NCI-H1436 treated with DMSO at 0.1 percent for 48 hours (cell line): ENCODE data around the gene CMTR1.

ENCODE experiments used
- DNase-seq: peaks from one replicate; lab custom pipeline; 2025; lab: John Stamatoyannopoulos, UW

Gene CMTR1

DNA sequence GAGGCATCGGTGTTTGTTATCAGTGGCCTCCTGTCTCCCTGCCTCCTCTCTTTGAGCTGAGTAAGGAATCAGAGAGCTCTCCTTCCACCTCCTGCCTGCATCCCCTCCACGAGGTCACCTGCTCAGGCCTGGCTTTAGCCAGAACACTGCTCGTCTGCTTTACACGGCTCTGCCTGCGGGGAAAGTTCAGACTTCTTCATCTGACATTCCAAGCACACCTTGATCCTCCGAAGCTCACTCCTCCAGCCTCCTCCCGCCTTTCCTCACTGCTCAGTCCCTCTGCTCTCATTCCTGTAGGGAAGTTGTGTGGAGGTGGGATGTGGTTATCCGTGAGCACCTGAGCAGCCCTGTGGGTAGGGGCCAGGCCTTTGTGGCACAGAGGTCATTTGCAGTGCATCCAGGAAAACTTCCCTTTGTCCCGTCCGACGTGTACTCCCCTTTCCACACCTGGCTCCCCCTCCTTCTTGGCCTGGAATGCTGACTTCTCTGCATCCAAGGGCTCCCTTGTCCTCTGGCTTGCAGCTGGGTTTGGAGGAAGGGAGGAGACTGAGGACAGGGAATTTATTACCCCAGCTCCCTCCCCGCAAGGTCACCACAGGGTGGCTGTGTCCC lies 79.5 kb downstream of the CMTR1 start:
- no peak for DNase-seq

DNA sequence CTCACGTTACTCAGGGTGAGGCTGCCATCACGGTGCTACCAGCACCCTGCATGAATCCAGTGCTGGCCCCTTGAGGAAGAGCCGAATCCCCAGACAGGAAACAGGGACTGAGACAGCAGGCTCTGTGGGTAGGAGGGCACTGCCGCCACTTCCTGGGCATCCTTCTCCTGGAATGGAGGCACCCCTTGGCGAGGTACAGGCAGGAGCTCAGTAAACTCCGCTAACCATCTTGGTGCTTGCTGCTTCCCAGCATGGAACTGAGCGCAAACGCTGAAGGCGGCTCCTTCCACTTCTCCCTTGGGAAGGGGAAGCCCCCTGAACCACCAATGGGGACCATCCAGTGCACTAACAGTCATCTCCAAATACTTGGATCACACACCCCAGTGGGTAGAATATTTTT lies 80.1 kb downstream of the CMTR1 start:
- DNase-seq: no peak

GRCh38 chr6:37513576-37513975 lies 80.6 kb downstream of the CMTR1 start:
- no peak for DNase-seq

DNA sequence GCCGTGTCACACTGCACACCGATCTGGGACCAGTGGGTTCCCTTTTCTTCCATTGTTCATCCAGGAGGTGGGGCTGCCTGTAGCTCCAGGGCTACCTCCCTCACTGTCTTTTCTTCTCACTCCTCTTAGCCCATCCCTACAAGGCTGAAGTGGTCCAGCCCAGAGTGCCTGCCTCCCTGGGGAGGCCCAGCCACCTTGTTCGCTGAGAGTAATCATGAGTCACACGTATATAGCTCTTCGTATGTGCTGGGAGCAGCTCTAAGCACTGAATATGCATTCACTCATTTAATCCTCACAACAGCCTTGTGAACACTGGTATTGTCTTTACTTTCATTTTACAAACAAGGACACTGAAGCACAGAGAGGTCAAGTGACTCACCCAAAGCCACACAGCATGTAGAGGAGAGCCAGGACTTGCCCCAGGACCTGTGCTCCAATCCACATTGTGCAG lies 81.3 kb downstream of the CMTR1 start:
- peak; percentile 89 for DNase-seq

- no peak for DNase-seq
Measured at GRCh38 chr6:37514837-37515236, 81.8 kb downstream of the CMTR1 start.

- no peak for DNase-seq
Measured at GRCh38 chr6:37515712-37516075, 82.7 kb downstream of the CMTR1 start.

- DNase-seq: peak; percentile 53
Measured at GRCh38 chr6:37516076-37516919, 83.3 kb downstream of the CMTR1 start.

DNA sequence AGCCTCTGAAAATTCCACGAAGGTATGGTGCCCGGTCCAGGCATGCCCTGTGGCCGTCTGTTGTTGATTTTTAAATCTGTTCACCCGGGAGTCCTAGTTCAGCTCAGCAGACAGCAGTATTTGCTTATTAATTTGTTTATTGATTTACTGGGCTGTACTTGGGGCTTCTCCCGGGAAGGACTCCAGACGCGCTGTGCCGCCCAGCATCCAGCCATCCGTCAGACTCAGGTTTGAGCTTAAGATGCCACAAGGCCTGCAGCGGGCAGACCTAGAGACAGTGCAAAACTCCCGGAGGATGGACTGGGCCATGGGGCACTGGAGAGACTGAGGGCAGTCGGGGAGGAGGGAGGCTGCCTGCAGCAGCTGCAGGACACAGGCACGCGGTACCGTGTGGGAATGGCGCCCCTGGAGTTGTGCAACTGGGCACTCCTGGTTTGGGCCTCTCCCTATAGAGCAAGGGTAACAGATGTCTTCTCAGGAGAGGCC lies 83.9 kb downstream of the CMTR1 start:
- no peak for DNase-seq

DNA sequence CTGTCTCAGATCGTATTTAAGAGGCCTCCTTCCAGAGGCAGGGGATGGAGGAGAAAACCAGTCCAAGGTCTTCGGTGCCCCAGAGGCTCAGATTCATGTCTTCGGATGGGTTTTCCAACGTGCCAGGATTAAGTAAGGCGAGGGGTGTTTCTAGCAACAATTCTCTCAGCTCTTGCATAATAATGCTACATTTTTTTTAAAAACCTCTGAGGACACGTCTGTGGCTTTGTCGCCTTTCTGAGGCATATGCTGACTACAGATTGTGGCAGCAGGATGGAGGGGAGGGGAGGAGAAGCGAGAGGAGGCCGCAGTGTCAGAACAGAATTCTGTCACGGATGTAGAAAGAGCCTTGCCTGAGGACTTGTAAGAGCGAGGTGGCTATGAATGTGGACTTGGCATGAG lies 84.4 kb downstream of the CMTR1 start:
- no peak for DNase-seq

DNA sequence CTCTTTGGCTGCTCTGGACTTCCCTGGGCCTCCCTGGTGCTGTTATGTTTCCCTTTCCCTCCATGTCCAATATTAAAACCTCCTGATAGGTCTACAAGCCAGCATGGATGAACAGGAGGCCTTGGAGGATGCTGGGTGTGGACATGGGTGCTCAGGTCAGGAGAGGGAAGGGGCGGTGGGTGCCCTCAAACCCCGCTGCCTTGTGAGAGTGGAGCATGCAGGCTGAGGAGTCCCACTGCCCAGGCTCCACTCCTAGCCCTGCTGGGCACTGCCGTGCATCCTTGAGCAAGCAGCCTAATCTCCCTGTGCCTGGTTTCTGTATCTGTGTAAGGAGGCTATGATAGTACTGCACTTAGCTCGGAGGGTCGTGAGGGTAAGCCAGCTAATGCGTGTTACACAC lies 85.1 kb downstream of the CMTR1 start:
- no peak for DNase-seq

GRCh38 chr6:37519461-37519860 lies 86.4 kb downstream of the CMTR1 start:
- DNase-seq: no peak

DNA sequence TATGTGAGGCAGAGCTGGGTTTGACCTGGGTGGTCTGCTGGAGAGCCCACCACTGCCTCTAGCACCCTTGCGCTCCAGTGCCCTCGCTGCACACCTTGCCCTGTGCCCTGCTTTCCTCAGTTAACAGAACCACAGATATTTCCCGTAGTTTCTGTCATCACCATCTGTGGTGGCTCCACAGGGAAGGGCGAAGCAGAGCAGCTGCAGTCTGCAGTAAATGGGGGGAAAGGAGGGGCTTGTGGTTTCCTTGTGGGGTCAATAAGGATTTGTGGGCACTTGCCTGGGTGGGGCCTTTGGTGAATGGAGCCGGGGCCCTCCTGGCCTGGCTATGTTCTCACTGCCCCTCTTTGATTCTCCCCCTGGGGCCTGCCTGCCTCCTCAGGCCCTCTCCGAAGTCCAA lies 87.9 kb downstream of the CMTR1 start:
- DNase-seq: no peak

DNA sequence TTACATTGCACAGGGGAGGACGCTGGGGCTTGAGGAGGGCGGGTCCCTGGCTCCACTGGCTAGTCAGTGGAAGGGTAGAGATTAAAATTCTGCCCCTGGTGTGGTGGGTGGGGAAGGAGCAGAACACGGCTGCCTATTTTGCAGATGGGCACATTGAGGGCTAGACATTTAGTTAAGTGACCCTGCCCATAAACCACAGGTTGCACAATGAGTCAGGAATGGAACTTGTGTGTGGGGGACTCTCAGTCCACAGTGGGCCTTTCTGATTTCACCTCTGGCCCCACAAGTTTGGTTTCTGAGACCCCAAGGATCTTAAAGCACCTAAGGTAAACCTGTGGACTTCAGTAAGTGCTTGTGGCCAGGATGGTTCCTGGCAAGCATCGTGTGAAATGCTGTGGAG lies 88.7 kb downstream of the CMTR1 start:
- DNase-seq: no peak

DNA sequence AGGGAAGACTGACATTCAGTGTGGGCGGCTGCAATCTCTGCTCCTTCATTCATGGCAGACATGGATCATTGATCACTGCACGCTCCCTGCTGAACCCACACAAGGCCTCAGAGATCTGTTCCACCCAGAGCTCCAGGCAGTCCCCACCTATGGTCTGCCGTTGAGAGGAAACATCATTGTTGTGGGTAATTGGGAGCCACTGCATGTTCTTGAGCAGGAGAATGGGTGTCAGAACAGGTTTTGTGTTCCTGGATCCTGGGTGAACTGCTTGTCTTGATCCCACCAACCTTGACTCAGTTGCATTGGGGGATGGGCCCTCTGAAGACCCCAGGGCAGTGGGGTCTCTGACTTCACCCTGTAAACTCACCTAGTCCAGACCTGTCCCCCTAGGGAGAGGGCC lies 89.8 kb downstream of the CMTR1 start:
- no peak for DNase-seq

GRCh38 chr6:37523412-37523811 lies 90.4 kb downstream of the CMTR1 start:
- no peak for DNase-seq

- no peak for DNase-seq
Measured at GRCh38 chr6:37524025-37524969, 91.3 kb downstream of the CMTR1 start.

DNA sequence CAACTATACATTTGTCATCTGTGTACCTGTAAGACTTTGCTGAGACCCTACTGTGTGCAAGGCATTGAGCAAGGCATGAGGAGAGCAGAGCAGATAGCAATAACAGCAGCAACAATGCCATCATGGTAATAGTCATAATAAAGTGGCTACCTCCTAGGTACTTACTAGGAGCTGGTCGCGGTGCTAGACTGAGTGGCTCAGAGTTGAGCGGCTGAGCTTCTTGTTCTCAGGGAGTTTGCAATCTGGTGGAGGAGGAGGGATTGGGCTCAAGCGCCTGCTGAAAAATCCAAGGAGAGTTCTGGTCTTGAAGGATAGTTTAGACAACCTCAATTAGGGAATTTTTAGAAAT lies 91.9 kb downstream of the CMTR1 start:
- DNase-seq: no peak

DNA sequence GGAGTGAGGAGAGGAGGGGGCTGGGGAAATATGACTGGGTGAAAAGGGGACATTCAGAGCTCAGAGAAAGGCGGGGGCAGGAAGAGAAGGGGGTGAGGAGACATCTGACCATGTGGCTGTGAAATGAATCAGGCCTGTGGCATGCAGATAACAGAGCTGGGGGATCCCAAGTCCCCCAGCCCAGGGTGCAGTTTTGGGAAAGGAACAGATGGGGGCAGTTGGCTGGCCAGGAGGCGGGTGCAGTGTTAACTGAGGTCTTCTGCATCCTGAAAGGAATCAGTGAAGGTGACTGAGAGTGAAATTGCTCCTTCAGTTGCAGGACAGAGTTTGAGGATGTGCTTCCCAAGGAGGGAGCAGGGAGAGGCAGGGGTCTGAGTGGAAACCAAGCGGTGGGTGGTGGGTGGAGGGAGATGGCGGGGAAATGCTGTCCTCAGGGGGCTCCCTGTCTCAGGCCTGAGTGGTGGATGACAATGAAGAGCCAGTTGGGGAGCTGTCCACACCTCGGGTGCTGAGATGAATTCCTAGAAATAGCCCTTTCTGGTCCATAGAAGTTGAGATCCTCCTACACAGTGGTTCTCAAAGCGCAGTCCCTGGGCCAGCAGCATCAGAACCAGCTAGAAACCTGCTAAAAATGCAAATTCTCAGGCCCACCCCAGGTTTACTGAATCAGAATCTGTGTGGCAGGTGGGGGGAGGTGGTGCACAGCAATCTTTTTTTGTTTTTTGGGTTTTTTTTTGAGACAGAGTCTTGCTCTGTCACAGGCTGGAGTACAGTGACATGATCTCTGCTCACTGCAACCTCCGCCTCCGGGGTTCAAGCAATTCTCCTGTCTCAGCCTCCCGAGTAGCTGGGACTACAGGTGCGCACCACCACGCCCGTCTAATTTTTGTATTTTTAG lies 92.7 kb downstream of the CMTR1 start:
- DNase-seq: no peak

GRCh38 chr6:37528541-37528940 lies 95.5 kb downstream of the CMTR1 start:
- DNase-seq: no peak

- DNase-seq: no peak
Measured at GRCh38 chr6:37530297-37530696, 97.3 kb downstream of the CMTR1 start.

- DNase-seq: no peak
Measured at GRCh38 chr6:37531026-37531425, 98.0 kb downstream of the CMTR1 start.
